Amniotic epithelial cell (primary cell): ENCODE measurements around the gene TOGARAM2.
A peak's percentile ranks its signal among the peaks of the same experiment; 100 is the strongest.

ENCODE experiments used
- DNase-seq: peaks from one replicate; pipeline ENCODE4 v3.0.0-alpha.2; 2010; ENCODE audit warnings: low read depth

TOGARAM2 gene

GRCh38 chr2:29023188-29023587, 42.1 kb downstream of the TOGARAM2 start:
- DNase-seq: no peak

- DNase-seq: no peak
These were observed 43.9 kb downstream of the TOGARAM2 start for GRCh38 chr2:29024882-29025430.

- no peak for DNase-seq
These were observed 44.6 kb downstream of the TOGARAM2 start for GRCh38 chr2:29025711-29026110.

- no peak for DNase-seq
These were observed 49.9 kb downstream of the TOGARAM2 start for GRCh38 chr2:29031046-29031445.

GRCh38 chr2:29032189-29032588, 51.1 kb downstream of the TOGARAM2 start:
- DNase-seq: no peak

- no peak for DNase-seq
These were observed 52.1 kb downstream of the TOGARAM2 start for GRCh38 chr2:29033172-29033571.

GRCh38 chr2:29033656-29034055, 52.6 kb downstream of the TOGARAM2 start:
- no peak for DNase-seq

GRCh38 chr2:29035016-29035745, 54.1 kb downstream of the TOGARAM2 start:
- no peak for DNase-seq

- DNase-seq: no peak
These were observed 58.8 kb downstream of the TOGARAM2 start for GRCh38 chr2:29039718-29040480.

- DNase-seq: no peak
These were observed 59.5 kb downstream of the TOGARAM2 start for GRCh38 chr2:29040552-29040951.

GRCh38 chr2:29041161-29041660, 60.1 kb downstream of the TOGARAM2 start:
- DNase-seq: no peak

- DNase-seq: peak; percentile 83
These were observed 61.5 kb downstream of the TOGARAM2 start for GRCh38 chr2:29042561-29043075.

- DNase-seq: no peak
These were observed 63.4 kb downstream of the TOGARAM2 start for GRCh38 chr2:29044459-29044858.

GRCh38 chr2:29046321-29046720, 65.2 kb downstream of the TOGARAM2 start:
- DNase-seq: no peak

- no peak for DNase-seq
These were observed 66.2 kb downstream of the TOGARAM2 start for GRCh38 chr2:29047083-29047845.

- DNase-seq: no peak
These were observed 69.5 kb downstream of the TOGARAM2 start for GRCh38 chr2:29050591-29050990.

GRCh38 chr2:29051730-29052129, 70.6 kb downstream of the TOGARAM2 start:
- DNase-seq: no peak

- DNase-seq: no peak
These were observed 71.7 kb downstream of the TOGARAM2 start for GRCh38 chr2:29052807-29053206.

- DNase-seq: no peak
These were observed 72.1 kb downstream of the TOGARAM2 start for GRCh38 chr2:29053223-29053622.

GRCh38 chr2:29053670-29054400, 72.7 kb downstream of the TOGARAM2 start:
- no peak for DNase-seq

- no peak for DNase-seq
These were observed 73.3 kb downstream of the TOGARAM2 start for GRCh38 chr2:29054430-29054829.
